HG02840 (cell line): ENCODE data around the gene BRD3.

Source experiments
- ATAC-seq: cut with Tn5 transposase; IDR thresholded peaks from one replicate; pipeline ENCODE4 v1.9.1; 2021; ENCODE audit warnings: mild to moderate bottlenecking, moderate library complexity, moderate number of reproducible peaks; ENCODE audit not compliant: unreplicated experiment, low FRiP score

Gene BRD3

GRCh38 chr9:133981589-133981957 lies 86.3 kb downstream of the BRD3 start:
- no peak for ATAC-seq

GRCh38 chr9:133980864-133981588 lies 86.8 kb downstream of the BRD3 start:
- ATAC-seq = no peak
